ENCODE measurements around the gene CCDC73. TPM values are rescaled to one million over a fixed set of nuclear protein-coding genes. Genes with fewer than 3 reads are reported as not detected.
"Not testable (repeated sequence)": the region's sequence is repeated elsewhere in the genome, so short reads cannot be mapped to it uniquely, and the experiment has no call there.

CCDC73 gene
- total RNA-seq, 2 donors from 2014 or later = not detected

GRCh38 chr11:32723332-32723731 lies 71.1 kb downstream of the CCDC73 start:
- H3K9me3 Mint-ChIP-seq = no peaks in the 10 kb centered on the region
- DNase-seq (no peak), ATAC-seq (replicated peaks in 1 of 2) (no peak)
- no peak overlapping the region for H3K27ac Mint-ChIP-seq
- no peak overlapping the region for H3K4me3 Mint-ChIP-seq
- H3K4me1 Mint-ChIP-seq (ENCODE audit: low read depth) = no peaks in the 10 kb centered on the region
- peaks cover 17% of the 10 kb centered on the region for H3K27me3 Mint-ChIP-seq (ENCODE audit: low read depth)
- no peaks in the 10 kb centered on the region for H3K36me3 Mint-ChIP-seq (ENCODE audit: insufficient read depth in 2 of 2)

- Mint-ChIP-seq H3K4me3 (no peak overlapping the region), H3K9me3 (no peaks in the 10 kb centered on the region), H3K27me3 (ENCODE audit: low read depth) (peaks cover 17% of the 10 kb centered on the region), H3K27ac (no peak overlapping the region), H3K36me3 (ENCODE audit: insufficient read depth in 2 of 2) (no peaks in the 10 kb centered on the region), H3K4me1 (ENCODE audit: low read depth) (no peaks in the 10 kb centered on the region)
- DNase-seq (no peak), ATAC-seq (replicated peaks in 1 of 2) (no peak)
These were observed 72.2 kb downstream of the CCDC73 start for GRCh38 chr11:32722255-32722654.

GRCh38 chr11:32713496-32713895 lies 81.0 kb downstream of the CCDC73 start:
- no peak for DNase-seq
- Mint-ChIP-seq H3K4me1 (ENCODE audit: low read depth) (no peaks in the 10 kb centered on the region), H3K27me3 (ENCODE audit: low read depth) (peaks cover 44% of the 10 kb centered on the region), H3K9me3 (no peaks in the 10 kb centered on the region), H3K36me3 (ENCODE audit: insufficient read depth in 2 of 2) (no peaks in the 10 kb centered on the region), H3K4me3 (no peak overlapping the region), H3K27ac (no peak overlapping the region)
- no peak for ATAC-seq (replicated peaks in 1 of 2)

- H3K27ac Mint-ChIP-seq; H3K4me3 Mint-ChIP-seq; H3K9me3 Mint-ChIP-seq; H3K36me3 Mint-ChIP-seq (ENCODE audit: insufficient read depth in 2 of 2); DNase-seq; ATAC-seq (replicated peaks in 1 of 2); H3K4me1 Mint-ChIP-seq (ENCODE audit: low read depth): not testable (repeated sequence)
- H3K27me3 Mint-ChIP-seq (ENCODE audit: low read depth) = peaks cover 48% of the 10 kb centered on the region
These were observed 85.5 kb downstream of the CCDC73 start for GRCh38 chr11:32708978-32709377.

- Mint-ChIP-seq H3K9me3 (no peaks in the 10 kb centered on the region), H3K27me3 (ENCODE audit: low read depth) (peaks cover 36% of the 10 kb centered on the region), H3K36me3 (ENCODE audit: insufficient read depth in 2 of 2) (no peaks in the 10 kb centered on the region), H3K4me1 (ENCODE audit: low read depth) (no peaks in the 10 kb centered on the region), H3K27ac (no peak overlapping the region), H3K4me3 (no peak overlapping the region)
- no peak for ATAC-seq (replicated peaks in 1 of 2)
- DNase-seq = no peak
These were observed 87.3 kb downstream of the CCDC73 start for GRCh38 chr11:32706985-32707741.

DNA sequence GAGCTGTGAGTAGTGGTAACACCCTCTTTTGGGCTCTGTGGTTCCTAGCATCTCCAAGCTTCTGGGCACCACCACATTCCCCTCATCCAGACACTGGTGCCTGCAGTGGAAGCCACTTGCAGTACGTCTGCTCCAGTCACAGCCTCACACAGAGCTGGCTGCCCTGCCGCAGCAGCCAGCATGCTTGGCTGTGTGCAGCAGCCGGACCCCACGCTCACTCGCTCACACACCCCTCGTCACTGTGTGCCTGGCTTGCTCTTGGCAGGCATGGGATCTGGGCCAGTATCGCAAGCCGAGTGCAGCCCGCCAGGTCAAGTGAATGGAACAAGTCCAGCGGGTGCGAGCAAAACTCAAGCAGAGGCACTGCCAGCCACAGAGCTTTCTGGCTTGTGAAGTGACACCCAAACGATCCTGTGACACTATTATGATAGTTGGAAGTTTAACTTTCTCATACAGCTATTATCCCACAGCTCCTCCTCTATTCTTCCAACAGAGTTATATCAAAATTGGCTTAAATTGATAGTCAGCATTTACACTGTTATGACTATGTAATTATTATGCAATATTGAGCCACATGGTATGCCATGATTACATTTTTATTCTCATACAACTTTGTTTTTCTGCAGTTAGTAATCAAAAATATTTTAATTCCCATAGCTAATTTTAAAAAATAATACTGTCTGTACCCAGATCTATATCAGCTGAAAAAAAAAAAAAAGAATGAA lies 89.0 kb downstream of the CCDC73 start:
- ATAC-seq (replicated peaks in 1 of 2) = no peak
- no peaks in the 10 kb centered on the region for H3K9me3 Mint-ChIP-seq
- no peaks in the 10 kb centered on the region for H3K4me1 Mint-ChIP-seq (ENCODE audit: low read depth)

GRCh38 chr11:32704775-32705174 lies 89.7 kb downstream of the CCDC73 start:
- no peak for ATAC-seq (replicated peaks in 1 of 2)
- no peak for DNase-seq
- no peak overlapping the region for H3K27ac Mint-ChIP-seq
- no peaks in the 10 kb centered on the region for H3K36me3 Mint-ChIP-seq (ENCODE audit: insufficient read depth in 2 of 2)
- peaks cover 16% of the 10 kb centered on the region for H3K27me3 Mint-ChIP-seq (ENCODE audit: low read depth)
- no peaks in the 10 kb centered on the region for H3K9me3 Mint-ChIP-seq
- no peak overlapping the region for H3K4me3 Mint-ChIP-seq
- H3K4me1 Mint-ChIP-seq (ENCODE audit: low read depth) = no peaks in the 10 kb centered on the region

More for the DNA sequence above, 89.0 kb downstream of the CCDC73 start:
- Mint-ChIP-seq H3K27ac (no peak overlapping the region), H3K36me3 (ENCODE audit: insufficient read depth in 2 of 2) (no peaks in the 10 kb centered on the region), H3K4me3 (no peak overlapping the region), H3K27me3 (ENCODE audit: low read depth) (peaks cover 20% of the 10 kb centered on the region)
- DNase-seq = no peak

- H3K36me3 Mint-ChIP-seq (ENCODE audit: insufficient read depth in 2 of 2) = no peaks in the 10 kb centered on the region
- no peaks in the 10 kb centered on the region for H3K9me3 Mint-ChIP-seq
- no peak overlapping the region for H3K27ac Mint-ChIP-seq
- H3K4me3 Mint-ChIP-seq = no peak overlapping the region
- ATAC-seq (replicated peaks in 1 of 2) (no peak), DNase-seq (no peak)
- H3K27me3 Mint-ChIP-seq (ENCODE audit: low read depth) = peaks cover 11% of the 10 kb centered on the region
- no peaks in the 10 kb centered on the region for H3K4me1 Mint-ChIP-seq (ENCODE audit: low read depth)
These were observed 90.2 kb downstream of the CCDC73 start for GRCh38 chr11:32704261-32704660.

DNA sequence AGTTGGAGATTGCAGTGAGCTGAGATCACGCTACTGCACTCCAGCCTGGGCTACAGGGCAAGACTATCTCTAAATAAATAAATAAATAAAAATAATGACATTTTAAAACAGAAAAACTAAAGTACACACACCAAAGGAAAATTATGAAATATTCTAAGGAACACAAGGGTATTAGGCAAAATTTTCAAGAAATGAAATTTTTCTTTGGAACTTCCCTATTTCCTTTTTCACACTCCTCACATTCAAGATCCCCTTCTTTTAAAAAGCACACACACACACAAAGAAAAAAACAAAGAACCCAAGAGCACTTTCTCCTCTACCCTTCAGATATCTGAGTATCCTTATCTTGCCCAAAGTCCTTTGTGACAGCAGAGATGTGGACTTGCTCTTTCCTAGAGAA lies 92.8 kb downstream of the CCDC73 start:
- Mint-ChIP-seq H3K27ac (no peak overlapping the region), H3K4me3 (no peak overlapping the region), H3K27me3 (ENCODE audit: low read depth) (peaks cover 15% of the 10 kb centered on the region), H3K36me3 (ENCODE audit: insufficient read depth in 2 of 2) (no peaks in the 10 kb centered on the region), H3K9me3 (no peaks in the 10 kb centered on the region), H3K4me1 (ENCODE audit: low read depth) (no peaks in the 10 kb centered on the region)
- DNase-seq (no peak), ATAC-seq (replicated peaks in 1 of 2) (no peak)

- no peaks in the 10 kb centered on the region for H3K36me3 Mint-ChIP-seq (ENCODE audit: insufficient read depth in 2 of 2)
- DNase-seq (no peak), ATAC-seq (replicated peaks in 1 of 2) (no peak)
- H3K27ac Mint-ChIP-seq = no peak overlapping the region
- no peaks in the 10 kb centered on the region for H3K9me3 Mint-ChIP-seq
- H3K27me3 Mint-ChIP-seq (ENCODE audit: low read depth) = peaks cover 7% of the 10 kb centered on the region
- H3K4me3 Mint-ChIP-seq = no peak overlapping the region
- no peaks in the 10 kb centered on the region for H3K4me1 Mint-ChIP-seq (ENCODE audit: low read depth)
These were observed 95.9 kb downstream of the CCDC73 start for GRCh38 chr11:32698579-32698978.

- no peak for ATAC-seq (replicated peaks in 1 of 2)
- no peak overlapping the region for H3K27ac Mint-ChIP-seq
- H3K4me1 Mint-ChIP-seq (ENCODE audit: low read depth) = no peaks in the 10 kb centered on the region
- no peak for DNase-seq
- H3K4me3 Mint-ChIP-seq = no peak overlapping the region
- no peaks in the 10 kb centered on the region for H3K36me3 Mint-ChIP-seq (ENCODE audit: insufficient read depth in 2 of 2)
- H3K9me3 Mint-ChIP-seq = peaks cover 0 to 9% of the 10 kb centered on the region in 2 donors
- H3K27me3 Mint-ChIP-seq (ENCODE audit: low read depth) = peaks cover 14% of the 10 kb centered on the region
These were observed 123.4 kb downstream of the CCDC73 start for GRCh38 chr11:32671051-32671450.

- ATAC-seq (replicated peaks in 1 of 2) (no peak), DNase-seq (no peak)
- peaks cover 13% of the 10 kb centered on the region for H3K27me3 Mint-ChIP-seq (ENCODE audit: low read depth)
- peaks cover 16% of the 10 kb centered on the region for H3K4me1 Mint-ChIP-seq (ENCODE audit: low read depth)
- H3K27ac Mint-ChIP-seq = no peak overlapping the region
- no peak overlapping the region for H3K4me3 Mint-ChIP-seq
- no peaks in the 10 kb centered on the region for H3K36me3 Mint-ChIP-seq (ENCODE audit: insufficient read depth in 2 of 2)
- peaks cover 2 to 3% of the 10 kb centered on the region in 2 donors for H3K9me3 Mint-ChIP-seq
These were observed 134.8 kb downstream of the CCDC73 start for GRCh38 chr11:32659672-32660071.

DNA sequence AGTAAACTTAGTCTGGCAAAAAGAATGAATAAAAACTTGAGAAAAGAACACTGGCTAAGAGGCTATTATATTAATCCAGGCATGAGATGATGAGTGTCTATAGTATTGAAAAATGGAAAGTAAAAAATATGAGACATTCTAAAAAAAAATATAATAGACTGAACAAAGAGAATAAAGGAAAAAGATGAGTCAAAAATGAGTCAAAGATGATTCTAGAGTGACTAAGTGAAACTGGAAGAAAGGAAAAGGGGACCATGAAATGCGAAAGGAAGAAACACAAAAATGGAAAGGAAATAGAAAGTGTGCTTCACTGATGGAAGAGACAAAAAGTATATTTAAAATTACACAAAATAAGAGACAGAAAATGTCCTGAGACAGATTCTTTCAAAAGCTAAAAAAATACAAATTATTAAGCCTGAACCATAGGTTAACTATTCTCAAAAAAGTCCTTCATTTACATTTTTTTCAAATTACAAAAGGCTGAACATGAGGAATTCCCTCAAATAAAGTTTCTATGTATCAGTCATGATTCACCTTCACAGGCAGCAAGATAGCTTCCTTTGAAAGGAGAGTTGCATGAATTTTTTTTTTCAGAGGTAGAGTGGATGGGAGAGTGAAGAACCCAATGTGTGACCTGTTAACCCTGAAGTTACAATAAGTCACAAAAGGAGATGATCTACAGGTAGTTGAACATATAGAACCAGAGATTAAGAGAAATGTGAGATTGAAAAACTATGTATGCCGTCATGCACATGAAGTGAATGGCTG lies 135.6 kb downstream of the CCDC73 start:
- H3K27me3 Mint-ChIP-seq (ENCODE audit: low read depth) = peaks cover 12% of the 10 kb centered on the region
- H3K9me3 Mint-ChIP-seq = peaks cover 0 to 3% of the 10 kb centered on the region in 2 donors
- peak; percentile 17 to 51 for ATAC-seq (replicated peaks in 1 of 2)
- H3K4me3 Mint-ChIP-seq = no peak overlapping the region
- no peak for DNase-seq
- H3K4me1 Mint-ChIP-seq (ENCODE audit: low read depth) = peaks cover 16% of the 10 kb centered on the region
- H3K27ac Mint-ChIP-seq = no peak overlapping the region
- no peaks in the 10 kb centered on the region for H3K36me3 Mint-ChIP-seq (ENCODE audit: insufficient read depth in 2 of 2)

All from activated T-cell treated with anti-CD3 and anti-CD28 coated beads, Interleukin-2, amount 50 U/mL, for 72 hours (primary cell).